HUES64 (cell line): ENCODE measurements around the gene DYRK1B. TPM values are rescaled to one million over a fixed set of nuclear protein-coding genes. Genes with fewer than 3 reads are reported as not detected.
"Not testable (repeated sequence)": the region's sequence is repeated elsewhere in the genome, so short reads cannot be mapped to it uniquely, and the experiment has no call there.

Source experiments
- H3K27ac ChIP-seq: 2 replicates; pipeline ENCODE4 v1.7.0; 2013; ENCODE audit warnings: low read depth, low read length, inconsistent platforms
- H3K27me3 ChIP-seq: 2 replicates; pipeline ENCODE4 v1.6.1; 2013; ENCODE audit warnings: mild to moderate bottlenecking, low read length; ENCODE audit not compliant: insufficient read depth
- H3K36me3 ChIP-seq: 2 replicates; pipeline ENCODE4 v1.6.1; 2013; ENCODE audit warnings: mild to moderate bottlenecking, low read length; ENCODE audit not compliant: insufficient read depth
- H3K4me1 ChIP-seq: 2 replicates; pipeline ENCODE4 v1.6.1; 2013; ENCODE audit warnings: mild to moderate bottlenecking, low read length, moderate library complexity; ENCODE audit not compliant: insufficient read depth
- H3K4me3 ChIP-seq: 2 replicates; pipeline ENCODE4 v1.5.1; 2013; ENCODE audit warnings: mild to moderate bottlenecking, low read length, moderate library complexity
- H3K9ac ChIP-seq: 2 replicates; pipeline ENCODE4 v1.6.1; 2013; ENCODE audit warnings: mild to moderate bottlenecking, low read depth, low read length
- H3K9me3 ChIP-seq: 2 replicates; pipeline ENCODE4 v1.6.1; 2013; ENCODE audit warnings: low read depth, low read length; ENCODE audit not compliant: insufficient read depth
- WGBS: fragments of 150-250, 120-280 bp; methylation state at CpG from one replicate; pipeline ENCODE4 v1.1.7; 2013; ENCODE audit warnings: missing lambda C conversion rate; 5-methylcytosine and 5-hydroxymethylcytosine counted together
- polyA plus RNA-seq, 2 experiments: library from polyadenylated mRNA; stranded (reverse); fragments of 50-300 nt; gene quantifications; one replicate each; pipeline ENCODE4 v1.2.3, GENCODE V29; 2013

Gene DYRK1B
- polyA plus RNA-seq (2013, experiment 1 of 2) = 9.5 TPM
- 12.9 TPM for polyA plus RNA-seq (2013, experiment 2 of 2)

DNA sequence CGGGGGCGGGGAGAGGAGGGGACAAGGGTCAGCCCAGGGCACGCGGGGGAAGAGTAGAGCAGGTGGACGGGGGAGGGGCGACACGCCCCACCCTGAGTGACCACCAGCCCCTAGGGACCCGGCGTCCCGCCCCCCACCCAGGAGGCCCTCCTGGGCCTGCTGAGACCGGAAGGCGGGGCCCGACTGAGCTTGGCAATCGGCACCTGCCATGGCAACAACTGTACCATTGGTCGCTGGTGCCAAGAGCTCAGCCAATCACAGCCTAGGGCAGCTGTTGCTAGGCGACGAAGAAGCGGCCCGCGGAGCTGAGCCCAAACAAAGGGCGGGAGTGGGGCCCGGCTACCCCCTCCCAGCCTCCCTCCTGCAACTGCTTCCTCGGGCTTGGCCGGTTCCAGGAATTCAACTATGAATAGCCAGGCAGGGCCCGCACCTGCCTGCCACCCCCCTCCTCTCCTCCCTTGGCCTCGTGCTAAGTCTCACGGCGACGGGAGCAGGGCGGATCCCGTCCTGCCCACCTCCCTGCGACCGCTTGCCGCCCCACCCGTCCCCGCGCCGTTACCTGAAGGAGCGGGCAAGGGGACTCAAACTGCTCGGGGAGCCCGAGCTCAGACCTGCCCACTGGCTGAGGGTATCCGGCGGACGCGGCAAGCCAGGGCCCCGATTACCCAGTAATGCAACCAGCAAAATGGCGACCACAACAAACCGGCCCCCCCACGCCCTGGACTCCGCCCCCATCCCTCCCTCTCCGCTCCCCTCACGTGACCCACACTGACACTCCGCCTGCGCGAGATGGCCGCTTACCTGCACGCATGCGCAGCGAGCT is at the start of gene DYRK1B:
TSS of gene DYRK1B (minus strand) at position 699 of the 823 bp plus-strand sequence. CDS start 2,295 bp downstream, outside the sequence.
- Histone ChIP-seq H3K9ac (peak within 1 kb of the TSS; percentile 89), H3K27me3 (no peaks in the 10 kb centered on the region), H3K4me3 (peak within 1 kb of the TSS; percentile 82), H3K27ac (peak within 1 kb of the TSS; percentile 84), H3K36me3 (peaks cover 74% of the 10 kb centered on the region), H3K4me1 (peaks cover 6% of the 10 kb centered on the region), H3K9me3 (no peaks in the 10 kb centered on the region)
- under 1% methylated on average over 59 of the region's 59 CpGs for WGBS

GRCh38 chr19:39882645-39883044 is 48.7 kb upstream of the DYRK1B start:
- not testable (repeated sequence) for H3K4me1 ChIP-seq, H3K9ac ChIP-seq, H3K36me3 ChIP-seq, H3K4me3 ChIP-seq, H3K9me3 ChIP-seq, H3K27me3 ChIP-seq, H3K27ac ChIP-seq
- 81% methylated on average over 4 of the region's 10 CpGs for WGBS

- H3K27me3 ChIP-seq = not testable (repeated sequence)
- 12% methylated on average over 9 of the region's 15 CpGs for WGBS
Measured at GRCh38 chr19:39881495-39882110, 47.6 kb upstream of the DYRK1B start.

DNA sequence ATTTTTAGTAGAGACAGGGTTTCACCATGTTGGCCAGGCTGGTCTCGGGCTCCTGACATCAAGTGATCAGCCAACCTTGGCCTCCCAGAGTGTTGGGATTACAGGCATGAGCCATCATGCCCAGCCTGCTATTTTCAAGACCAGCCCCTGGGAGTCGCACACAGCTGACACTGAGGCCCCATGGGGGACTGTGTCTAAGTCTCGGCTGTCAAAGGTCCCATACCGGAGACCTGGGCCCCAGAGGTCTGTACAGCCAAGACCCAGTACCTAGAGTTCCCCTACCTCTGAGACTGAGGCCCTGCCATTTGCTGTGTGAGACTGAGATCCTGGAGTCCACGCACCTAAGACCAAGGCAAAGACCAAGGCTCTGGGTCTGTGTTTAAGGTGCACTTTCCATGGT is 46.3 kb upstream of the DYRK1B start:
- 93% methylated on average over 4 of the region's 5 CpGs for WGBS
- H3K9ac ChIP-seq = not testable (repeated sequence)

More at GRCh38 chr19:39881495-39882110, 47.6 kb upstream of the DYRK1B start:
- H3K4me3 ChIP-seq, H3K9me3 ChIP-seq, H3K27ac ChIP-seq, H3K36me3 ChIP-seq, H3K4me1 ChIP-seq, H3K9ac ChIP-seq: not testable (repeated sequence)

GRCh38 chr19:39879796-39880195 is 45.8 kb upstream of the DYRK1B start:
- H3K27me3 ChIP-seq, H3K36me3 ChIP-seq, H3K4me3 ChIP-seq, H3K27ac ChIP-seq, H3K9ac ChIP-seq, H3K9me3 ChIP-seq, H3K4me1 ChIP-seq: not testable (repeated sequence)
- WGBS = 100% methylated on average over 1 of the region's 8 CpGs

More for the DNA sequence above, 46.3 kb upstream of the DYRK1B start:
- H3K27ac ChIP-seq, H3K9me3 ChIP-seq, H3K4me1 ChIP-seq, H3K36me3 ChIP-seq, H3K27me3 ChIP-seq, H3K4me3 ChIP-seq: not testable (repeated sequence)

DNA sequence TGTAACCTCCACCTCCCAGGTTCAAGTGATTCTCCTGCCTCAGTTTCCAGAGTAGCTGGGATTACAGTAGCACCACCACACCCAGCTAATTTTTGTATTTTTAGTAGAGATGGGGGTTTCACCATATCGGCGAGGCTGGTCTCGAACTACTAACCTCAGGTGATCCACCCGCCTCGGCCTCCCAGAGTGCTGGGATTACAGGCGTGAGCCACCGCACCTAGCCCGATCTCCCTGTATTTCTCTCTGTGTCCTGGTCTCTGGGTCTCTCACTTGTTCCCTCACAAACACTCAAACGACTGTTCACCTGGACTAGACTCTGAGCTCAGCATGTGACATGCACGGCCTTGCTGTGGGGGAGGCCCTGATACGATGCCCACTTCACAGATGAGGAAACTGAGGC is 44.9 kb upstream of the DYRK1B start:
- H3K27ac ChIP-seq, H3K9ac ChIP-seq, H3K27me3 ChIP-seq, H3K36me3 ChIP-seq, H3K9me3 ChIP-seq, H3K4me3 ChIP-seq, H3K4me1 ChIP-seq: not testable (repeated sequence)
- WGBS = 84% methylated on average over 9 of the region's 11 CpGs

GRCh38 chr19:39878398-39878797 is 44.4 kb upstream of the DYRK1B start:
- Histone ChIP-seq H3K4me1 (no peaks in the 10 kb centered on the region), H3K27ac (no peak overlapping the region), H3K9ac (no peak overlapping the region), H3K9me3 (no peaks in the 10 kb centered on the region), H3K4me3 (no peak overlapping the region), H3K36me3 (no peaks in the 10 kb centered on the region), H3K27me3 (no peaks in the 10 kb centered on the region)
- 93% methylated on average over 1 of the region's 1 CpG for WGBS

DNA sequence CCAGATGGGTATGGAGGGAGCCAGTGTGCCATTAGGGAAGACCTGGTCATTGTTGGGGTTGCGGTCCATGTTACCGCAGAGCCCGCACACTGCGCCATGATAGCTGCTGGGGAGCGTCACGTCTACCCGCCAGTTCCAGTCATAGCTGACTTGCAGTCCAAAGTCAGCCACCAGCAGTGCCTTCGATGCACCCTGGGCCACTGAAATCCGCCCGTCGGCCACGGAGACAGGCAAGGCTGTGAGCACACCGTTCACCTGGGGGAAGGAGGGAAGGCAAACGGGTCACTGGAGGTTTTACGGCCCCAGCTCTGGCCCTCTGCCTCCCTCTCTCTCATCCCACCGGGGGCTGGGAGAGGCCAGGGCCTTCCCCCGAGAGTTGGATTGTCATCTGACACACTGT is 44.0 kb upstream of the DYRK1B start:
- H3K4me1 ChIP-seq, H3K9me3 ChIP-seq, H3K36me3 ChIP-seq, H3K4me3 ChIP-seq, H3K27me3 ChIP-seq, H3K9ac ChIP-seq, H3K27ac ChIP-seq: not testable (repeated sequence)
- 94% methylated on average over 13 of the region's 17 CpGs for WGBS

DNA sequence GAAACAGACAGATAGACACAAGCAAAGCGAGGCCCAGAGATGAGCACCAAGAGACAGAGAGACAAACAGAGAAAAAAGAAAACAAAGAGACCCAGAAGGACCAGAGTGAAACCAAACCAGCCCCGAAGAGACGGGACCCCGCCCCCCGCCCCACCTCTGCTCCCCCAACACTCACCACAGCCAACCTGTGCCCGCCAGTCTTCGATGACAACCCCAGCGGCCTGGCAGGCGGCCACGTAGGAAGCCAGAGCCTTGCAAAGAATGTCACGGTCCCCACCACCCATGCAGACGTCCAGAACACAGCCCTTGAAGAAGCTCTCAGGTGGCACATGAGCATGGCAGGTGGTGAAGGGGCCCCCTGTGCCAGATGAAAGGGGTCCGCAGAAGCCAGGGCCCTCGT is 43.5 kb upstream of the DYRK1B start:
- not testable (repeated sequence) for H3K4me1 ChIP-seq, H3K27me3 ChIP-seq, H3K27ac ChIP-seq, H3K9me3 ChIP-seq, H3K9ac ChIP-seq, H3K4me3 ChIP-seq, H3K36me3 ChIP-seq
- 100% methylated on average over 1 of the region's 14 CpGs for WGBS

DNA sequence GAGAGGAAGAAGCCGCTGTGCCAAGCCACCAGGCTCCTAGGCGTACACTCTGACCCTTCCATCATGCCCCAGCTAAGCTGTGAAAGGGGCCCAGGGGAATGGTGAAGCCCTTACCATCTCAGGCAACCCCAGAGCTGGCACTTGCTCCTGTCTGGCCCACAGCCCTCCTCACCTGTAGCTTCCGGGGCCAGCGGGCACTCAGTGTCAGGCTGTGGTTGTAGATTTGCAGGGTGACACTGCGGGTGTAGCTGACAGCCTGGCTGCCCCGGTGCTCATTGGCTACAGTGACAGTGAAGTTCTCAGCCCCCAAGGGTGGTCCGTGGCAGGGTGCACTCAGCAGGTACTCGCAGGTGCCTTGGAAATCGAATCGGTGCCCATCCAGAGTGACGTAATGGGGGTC is 42.5 kb upstream of the DYRK1B start:
- not testable (repeated sequence) for H3K27me3 ChIP-seq, H3K4me1 ChIP-seq, H3K36me3 ChIP-seq, H3K27ac ChIP-seq, H3K4me3 ChIP-seq, H3K9ac ChIP-seq, H3K9me3 ChIP-seq
- 86% methylated on average over 2 of the region's 11 CpGs for WGBS

- H3K9ac ChIP-seq, H3K27ac ChIP-seq, H3K9me3 ChIP-seq, H3K4me1 ChIP-seq, H3K4me3 ChIP-seq, H3K27me3 ChIP-seq, H3K36me3 ChIP-seq: not testable (repeated sequence)
- WGBS = 64% methylated on average over 43 of the region's 43 CpGs
Measured at GRCh38 chr19:39875401-39875864, 41.5 kb upstream of the DYRK1B start.
